Head of caudate nucleus (tissue), 42 donors: Measurements from ENCODE around the gene STAB1.

Experiments used
- DNase-seq, 42 donors: peaks; one replicate each; pipeline versions ENCODE4 v3.0.0 to v3.0.0-alpha.2; 2020 to 2021; ENCODE audit warnings: mixed read lengths in 7 of 42
- intact Hi-C: fragments of 100-400 bp; cut with DNase I; formaldehyde crosslinking; loops from one replicate; pipeline ENCODE4 v1.15.0; 2022

Gene STAB1

DNA sequence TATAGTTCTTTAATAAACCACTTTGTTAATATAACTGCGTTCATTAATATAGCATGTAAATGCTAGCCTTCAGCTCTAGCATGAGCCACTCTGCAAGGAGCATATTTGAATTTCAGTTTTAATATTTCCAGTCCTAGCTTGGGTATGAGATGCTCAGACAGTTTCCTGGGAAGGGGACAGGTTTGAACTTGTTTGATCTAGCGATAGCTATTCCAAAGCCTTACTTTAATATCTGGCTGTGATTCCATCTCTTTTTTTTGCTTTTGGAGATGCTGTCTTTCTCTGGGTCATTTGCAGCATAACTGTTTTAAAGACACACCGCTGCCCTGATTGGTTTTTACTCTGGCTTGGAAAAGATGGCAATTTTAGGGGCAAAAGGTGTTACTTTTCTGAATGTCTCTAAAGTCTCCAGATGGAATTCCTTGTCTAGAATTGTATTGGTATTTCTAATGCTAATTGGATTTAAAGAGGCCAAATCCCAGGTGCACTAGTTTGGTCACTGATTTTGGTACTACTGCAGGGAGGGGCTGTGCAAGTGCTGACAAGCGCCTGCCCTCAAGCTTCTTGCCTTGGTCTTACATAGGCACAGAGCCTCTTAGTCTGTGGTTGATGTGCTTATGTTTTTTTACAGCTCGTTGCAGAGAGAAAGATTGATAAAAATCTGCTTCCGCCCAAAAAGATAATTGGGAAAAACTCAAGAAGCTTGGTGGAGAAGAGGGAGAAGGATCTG is 36.9 kb upstream of the STAB1 start:
- no peak for DNase-seq
- intact Hi-C loops, result loop anchor here (5.0 kb wide), 1 partner anchor 79 kb away; the partner anchor contains the start of gene UQCC5

DNA sequence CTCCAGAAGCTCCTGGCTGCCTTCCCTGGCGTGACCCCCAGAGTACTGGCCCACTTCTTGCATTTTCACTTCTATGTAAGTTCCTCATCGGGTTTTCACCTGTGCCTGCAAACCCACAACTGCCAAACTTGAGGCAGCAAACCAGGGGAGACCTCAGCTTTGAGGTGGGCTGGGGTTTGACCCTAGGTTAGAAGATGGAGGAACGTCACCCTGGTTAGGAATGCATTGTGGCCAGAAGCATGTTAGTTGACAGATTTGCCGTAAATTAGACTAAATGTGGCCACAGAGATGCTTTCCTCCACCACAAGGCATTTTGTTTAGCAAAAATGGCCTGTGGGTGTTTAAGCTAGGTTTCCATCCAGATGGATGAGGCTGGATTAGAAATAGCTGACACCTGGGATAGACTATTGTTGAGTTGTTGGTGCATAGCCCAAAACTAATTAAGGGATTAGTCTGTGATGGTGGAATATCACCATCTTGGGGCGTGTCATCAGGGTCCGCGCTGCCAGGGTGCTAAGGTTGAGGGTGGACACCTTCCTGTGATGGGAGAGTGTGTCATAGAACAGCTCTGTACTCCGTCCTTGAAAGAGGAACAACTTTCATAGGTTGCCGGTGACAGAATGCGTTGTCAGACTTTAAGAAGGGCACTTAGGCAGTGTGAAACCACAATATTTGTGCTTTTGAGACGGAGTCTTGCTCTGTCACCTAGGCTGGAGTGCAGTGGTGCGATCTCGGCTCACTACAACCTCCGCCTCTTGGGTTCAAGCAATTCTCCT is 36.2 kb upstream of the STAB1 start:
- intact Hi-C loops, result loop anchor here (5.0 kb wide), 1 partner anchor 78 kb away; the partner anchor contains the start of gene UQCC5
- DNase-seq, result no peak

GRCh38 chr3:52461874-52462273 is 33.3 kb upstream of the STAB1 start:
- no peak for DNase-seq
- intact Hi-C loops, result no loop called here

DNA sequence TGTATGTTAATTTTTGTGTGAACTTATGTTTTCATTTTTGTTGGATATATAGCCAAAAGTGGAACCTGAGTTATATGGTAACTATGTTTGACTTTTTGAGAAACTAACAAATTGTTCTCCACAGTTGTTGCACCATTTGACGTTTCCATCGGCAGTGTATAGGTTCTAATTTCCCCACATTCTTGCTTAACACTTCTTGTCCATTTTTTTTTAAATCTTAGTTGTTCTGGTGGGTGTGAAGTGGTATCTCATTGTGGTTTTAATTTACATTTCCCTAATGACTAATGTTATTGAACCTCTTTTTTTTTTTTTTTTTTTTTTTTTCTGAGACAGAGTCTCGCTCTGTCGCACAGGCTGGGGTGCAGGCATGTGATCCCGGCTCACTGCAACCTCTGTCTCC is 31.7 kb upstream of the STAB1 start:
- DNase-seq, result no peak
- intact Hi-C loops, result no loop called here

- intact Hi-C loops, result no loop called here
- DNase-seq, result peak in 11 of 42 donors; percentile 27 to 71 (median 47)
Measured at GRCh38 chr3:52468336-52468735, 26.8 kb upstream of the STAB1 start.

- intact Hi-C loops, result no loop called here
- DNase-seq, result no peak
Measured at GRCh38 chr3:52469001-52469400, 26.1 kb upstream of the STAB1 start.

DNA sequence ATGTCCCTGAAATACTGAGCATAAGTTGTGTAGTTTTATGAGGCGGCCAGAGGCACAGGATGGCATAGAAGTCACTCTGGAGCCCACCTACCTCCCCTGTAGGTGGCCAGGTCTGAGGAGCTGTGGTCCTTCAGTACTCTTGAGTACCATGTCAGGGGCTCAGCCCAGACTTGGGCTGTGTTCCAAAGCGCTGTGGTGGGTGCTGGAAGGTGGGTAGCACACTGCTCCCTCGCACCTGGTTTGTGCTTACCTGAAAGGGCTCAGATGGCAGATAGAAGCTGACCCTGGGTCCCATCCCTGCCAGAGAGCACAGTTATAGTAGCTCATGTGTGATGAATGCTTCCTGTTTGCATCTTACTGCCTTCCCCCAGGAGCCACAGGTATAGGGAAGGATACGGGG is 24.2 kb upstream of the STAB1 start:
- intact Hi-C loops, result loop anchor here (10.0 kb wide), 1 partner anchor 214 kb away; the partner anchor contains the start of genes GNL3 and PBRM1

GRCh38 chr3:52471371-52472238 is 23.5 kb upstream of the STAB1 start:
- intact Hi-C loops, result loop anchor here (10.0 kb wide), 1 partner anchor 213 kb away; the partner anchor contains the start of genes GNL3 and PBRM1
- DNase-seq, result peak in 40 of 42 donors; percentile 33 to 87 (median 66)

More for the DNA sequence above, 24.2 kb upstream of the STAB1 start:
- no peak for DNase-seq

- intact Hi-C loops, result loop anchor here (10.0 kb wide), 1 partner anchor 212 kb away; the partner anchor contains the start of genes GNL3 and PBRM1
- DNase-seq, result no peak
Measured at GRCh38 chr3:52472239-52473000, 22.7 kb upstream of the STAB1 start.

DNA sequence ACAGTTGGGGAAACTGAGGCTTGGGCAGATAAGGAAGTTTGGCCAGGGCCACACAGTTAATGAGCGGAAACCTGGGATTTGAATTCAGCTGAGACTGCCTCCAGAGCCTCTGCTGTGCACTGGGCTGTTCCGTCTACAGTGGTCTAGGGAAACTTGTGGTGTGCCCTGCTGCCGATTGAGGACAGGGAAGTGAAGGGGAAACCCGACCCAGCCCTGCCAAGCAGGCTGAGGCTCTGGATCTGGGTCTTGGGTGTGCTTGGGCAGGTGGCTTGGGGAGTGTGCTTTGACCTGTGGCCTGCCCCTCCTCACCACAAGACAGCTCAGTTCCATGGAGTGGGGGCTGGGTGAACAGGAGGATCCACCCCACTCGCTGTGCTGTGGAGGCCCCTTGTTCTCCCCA is 22.1 kb upstream of the STAB1 start:
- DNase-seq, result no peak
- intact Hi-C loops, result loop anchor here (10.0 kb wide), 1 partner anchor 212 kb away; the partner anchor contains the start of genes GNL3 and PBRM1

DNA sequence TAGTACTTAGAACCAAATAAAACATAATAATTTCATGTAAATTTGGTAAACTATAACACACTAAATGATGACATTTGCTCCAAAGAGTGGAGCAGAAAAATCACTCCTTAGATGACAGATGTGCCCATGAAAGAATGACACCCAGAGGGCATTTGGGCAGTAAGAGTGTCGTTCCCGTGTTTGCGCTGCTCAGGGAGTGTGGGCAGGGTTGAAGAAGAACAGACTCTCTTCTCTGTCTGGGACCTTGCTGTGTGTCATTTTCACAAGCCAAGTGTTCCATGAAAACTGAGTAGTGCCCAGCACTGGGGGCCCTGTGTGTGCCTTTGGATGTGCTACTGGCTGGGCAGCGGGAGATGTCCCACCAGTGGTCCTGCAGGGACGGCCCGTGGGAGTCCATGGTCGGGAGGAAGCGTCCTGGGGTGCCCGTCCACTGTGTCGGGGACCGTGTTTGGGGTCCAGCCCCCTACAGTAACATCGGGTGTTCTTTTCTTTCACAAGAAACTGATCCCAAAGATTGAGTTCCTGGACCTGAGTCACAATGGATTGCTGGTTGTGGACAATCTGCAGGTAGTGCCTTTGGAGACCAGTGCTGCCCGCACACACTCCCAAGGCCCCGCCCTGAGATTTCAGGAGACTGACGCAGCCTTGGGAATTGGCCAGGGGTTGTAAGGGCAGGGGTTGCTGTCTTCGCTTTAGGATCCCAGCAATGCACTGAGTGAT is 17.9 kb upstream of the STAB1 start:
- no peak for DNase-seq
- intact Hi-C loops, result loop anchor here (10.0 kb wide), 1 partner anchor 208 kb away; the partner anchor contains the start of genes GNL3 and PBRM1

GRCh38 chr3:52477796-52478095 is 17.4 kb upstream of the STAB1 start:
- intact Hi-C loops, result loop anchor here (10.0 kb wide), 1 partner anchor 207 kb away; the partner anchor contains the start of genes GNL3 and PBRM1
- DNase-seq, result no peak

DNA sequence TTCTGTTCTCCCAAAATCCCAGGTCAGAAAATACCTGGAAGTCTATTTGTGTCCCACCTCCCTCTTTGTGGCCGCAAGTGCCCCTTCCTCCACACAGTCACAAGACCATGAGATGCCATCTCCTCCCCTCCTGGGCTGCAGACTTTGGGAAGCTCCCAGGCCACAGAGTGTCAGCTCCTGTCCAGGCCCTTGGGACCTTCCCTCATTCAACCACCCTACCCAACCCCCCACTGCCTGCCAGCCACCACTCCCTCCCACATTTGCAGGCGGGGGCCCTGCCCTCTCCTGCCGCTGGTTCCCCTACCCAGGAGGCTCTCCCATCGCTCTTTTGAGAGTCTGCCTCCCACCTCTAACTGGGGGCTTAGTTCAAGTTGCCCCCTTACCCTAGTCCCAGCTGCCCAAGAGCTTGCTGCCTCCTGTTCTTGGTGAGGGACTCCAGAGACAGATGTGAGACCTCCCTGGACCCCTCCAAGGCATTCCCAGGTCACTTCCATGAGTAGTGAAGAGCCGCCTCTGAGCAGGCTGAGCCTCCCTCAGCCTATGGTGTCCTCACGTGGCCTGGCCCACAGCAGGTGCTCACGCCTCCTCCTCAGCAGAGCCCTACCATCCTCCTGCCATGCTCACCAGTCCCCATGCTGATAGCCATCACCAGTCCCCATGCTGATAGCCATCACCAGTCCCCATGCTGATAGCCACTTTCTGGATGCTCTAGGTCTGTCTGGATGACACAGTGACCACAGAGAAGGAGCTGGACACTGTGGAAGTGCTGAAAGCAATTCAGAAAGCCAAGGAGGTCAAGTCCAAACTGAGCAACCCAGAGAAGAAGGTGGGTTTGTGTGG is 15.9 kb upstream of the STAB1 start:
- intact Hi-C loops, result loop anchor here (10.0 kb wide), 1 partner anchor 206 kb away; the partner anchor contains the start of genes GNL3 and PBRM1
- DNase-seq, result no peak

DNA sequence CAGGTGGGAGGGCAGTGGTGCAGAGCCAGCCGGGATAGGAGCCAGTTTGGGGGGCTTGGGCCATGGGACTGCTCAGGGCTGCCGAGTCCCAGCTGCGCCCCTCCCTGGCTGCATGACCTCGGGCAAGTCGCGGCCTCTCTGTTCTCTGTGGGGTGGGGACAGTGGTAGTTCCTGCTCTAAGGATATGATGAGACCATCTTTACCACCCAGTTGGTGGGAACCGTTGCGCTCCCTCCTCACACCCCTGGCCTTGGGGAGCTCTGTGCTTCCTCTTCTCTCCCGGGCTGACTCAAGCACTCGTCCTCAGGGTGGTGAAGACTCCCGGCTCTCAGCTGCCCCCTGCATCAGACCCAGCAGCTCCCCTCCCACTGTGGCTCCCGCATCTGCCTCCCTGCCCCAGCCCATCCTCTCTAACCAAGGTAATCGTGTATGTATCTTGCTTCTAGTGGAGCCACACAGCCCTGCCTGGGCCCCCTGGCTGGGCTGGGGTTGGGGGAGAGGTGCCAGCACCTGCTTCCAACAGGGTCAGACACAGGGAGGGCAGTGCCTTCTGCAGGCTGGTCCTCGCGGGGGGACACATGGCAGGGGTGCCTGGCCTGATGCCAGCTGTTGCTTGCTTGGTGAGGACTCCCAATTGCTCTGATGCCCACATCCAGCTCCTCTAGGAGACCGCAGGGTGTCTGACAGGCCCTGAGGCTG is 15.1 kb upstream of the STAB1 start:
- intact Hi-C loops, result loop anchor here (10.0 kb wide), 1 partner anchor 205 kb away; the partner anchor contains the start of genes GNL3 and PBRM1
- no peak for DNase-seq

GRCh38 chr3:52480768-52481715 is 14.1 kb upstream of the STAB1 start:
- DNase-seq, result peak in 30 of 42 donors; percentile 45 to 83 (median 60)
- intact Hi-C loops, result no loop called here
